Gastrocnemius medialis (tissue), 4 donors: ENCODE results near the gene MAFB.

Experiments used
- POLR2A ChIP-seq, 2 donors: fragments of 450-650 bp; IDR thresholded peaks; one replicate each; pipeline ENCODE4 v1.6.1; 2017; ENCODE audit warnings: antibody characterized with exemption in 2 of 2, mild to moderate bottlenecking in 2 of 2, moderate library complexity in 2 of 2
- TF ChIP-seq, protein P1 (sequence below), 5 experiments: fragments of 450-650 bp in 3 of 5; fragments of 200-600 bp in 2 of 5; sonication (generic) in 2 of 5; IDR thresholded peaks in 4 of 5; conservative IDR thresholded peaks in 1 of 5; 1 replicate in 4 of 5; 2 replicates in 1 of 5; pipeline ENCODE4 v1.5.1; 2016 to 2019; ENCODE audit warnings: antibody characterized with exemption in 5 of 5, mild to moderate bottlenecking in 3 of 5, moderate library complexity in 3 of 5

- TF ChIP-seq, protein P1, sequence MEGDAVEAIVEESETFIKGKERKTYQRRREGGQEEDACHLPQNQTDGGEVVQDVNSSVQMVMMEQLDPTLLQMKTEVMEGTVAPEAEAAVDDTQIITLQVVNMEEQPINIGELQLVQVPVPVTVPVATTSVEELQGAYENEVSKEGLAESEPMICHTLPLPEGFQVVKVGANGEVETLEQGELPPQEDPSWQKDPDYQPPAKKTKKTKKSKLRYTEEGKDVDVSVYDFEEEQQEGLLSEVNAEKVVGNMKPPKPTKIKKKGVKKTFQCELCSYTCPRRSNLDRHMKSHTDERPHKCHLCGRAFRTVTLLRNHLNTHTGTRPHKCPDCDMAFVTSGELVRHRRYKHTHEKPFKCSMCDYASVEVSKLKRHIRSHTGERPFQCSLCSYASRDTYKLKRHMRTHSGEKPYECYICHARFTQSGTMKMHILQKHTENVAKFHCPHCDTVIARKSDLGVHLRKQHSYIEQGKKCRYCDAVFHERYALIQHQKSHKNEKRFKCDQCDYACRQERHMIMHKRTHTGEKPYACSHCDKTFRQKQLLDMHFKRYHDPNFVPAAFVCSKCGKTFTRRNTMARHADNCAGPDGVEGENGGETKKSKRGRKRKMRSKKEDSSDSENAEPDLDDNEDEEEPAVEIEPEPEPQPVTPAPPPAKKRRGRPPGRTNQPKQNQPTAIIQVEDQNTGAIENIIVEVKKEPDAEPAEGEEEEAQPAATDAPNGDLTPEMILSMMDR (IDR thresholded peaks at IDR 0.05 in 4 of 5, conservative IDR thresholded peaks at IDR 0.05 in 1 of 5): no peak
- no peak for TF ChIP-seq POLR2A (IDR thresholded peaks at IDR 0.05)
These were observed 37.9 kb downstream of the MAFB start for GRCh38 chr20:40651151-40651550.
